Measurements from ENCODE around the gene STK17B. TPM values are rescaled to one million over a fixed set of nuclear protein-coding genes. Genes with fewer than 3 reads are reported as not detected.
A peak's percentile ranks its signal among the peaks of the same experiment; 100 is the strongest.

STK17B gene
- polyA plus RNA-seq, 3 donors = 171 to 296 (median 244) TPM

GRCh38 chr2:196167666-196168065 lies 3.7 kb downstream of the STK17B start:
- Histone ChIP-seq H3K27me3 (ENCODE audit: control insufficient read depth in 2 of 2, insufficient read depth in 2 of 2, low read length in 2 of 2) (peaks cover 0 to 2% of the 10 kb centered on the region in 2 donors), H3K4me1 (ENCODE audit: control insufficient read depth in 1 of 2, insufficient read depth in 2 of 2, low read length in 2 of 2) (peaks cover 44 to 47% of the 10 kb centered on the region in 2 donors), H3K27ac (ENCODE audit: low read depth in 1 of 2, low read length in 2 of 2) (peak overlapping the region in 1 of 2 donors; percentile 87), H3K9me3 (replicated peaks in 1 of 2; ENCODE audit: control insufficient read depth in 1 of 2, insufficient read depth in 1 of 2, low read length in 2 of 2) (no peaks in the 10 kb centered on the region), H4K20me1 (ENCODE audit: insufficient read depth, low read length) (peaks cover 87% of the 10 kb centered on the region), H3K9ac (ENCODE audit: insufficient read depth, low read length, poor library complexity, severe bottlenecking) (peak overlapping the region; percentile 94), H3K79me2 (ENCODE audit: insufficient read depth, low read length) (peaks cover 88% of the 10 kb centered on the region), H3K4me3 (replicated peaks in 1 of 3; ENCODE audit: low read depth in 2 of 3, low read length in 3 of 3) (peak overlapping the region; percentile 83 to 93 (median 91)), H3K4me2 (replicated peaks; ENCODE audit: extremely low read depth, low read length, poor library complexity, severe bottlenecking) (peak overlapping the region; percentile 95), H3K36me3 (replicated peaks in 1 of 2; ENCODE audit: control insufficient read depth in 1 of 2, insufficient read depth in 2 of 2, low read length in 2 of 2) (peaks cover 32 to 39% of the 10 kb centered on the region in 2 donors), H2AFZ (ENCODE audit: insufficient read depth, low read depth, low read length, poor library complexity, severe bottlenecking) (no peak overlapping the region)
- intact Hi-C loops (cut with micrococcal nuclease) = loop anchor here in 1 of 2 donors (2.0 kb wide), 1 partner anchor 101 kb away; no protein-coding TSS in a partner anchor
- Mint-ChIP-seq H3K27me3 (ENCODE audit: low read depth in 3 of 3) (no peaks in the 10 kb centered on the region), H3K36me3 (peaks cover 53 to 61% of the 10 kb centered on the region in 2 donors), H3K9me3 (peaks cover 0 to 4% (median 0%) of the 10 kb centered on the region in 7 donors), H3K27ac (peak overlapping the region in 6 of 7 donors; percentile 25 to 98 (median 87)), H3K4me1 (peaks cover 39% of the 10 kb centered on the region), H3K4me3 (peak overlapping the region; percentile 96 to 99)
- DNase-seq = no peak
- TF ChIP-seq CTCF (IDR thresholded peaks at IDR 0.05) = no peak
- no CpG with 5 or more reads among the region's 2 CpGs for WGBS (ENCODE audit: insufficient coverage)

DNA sequence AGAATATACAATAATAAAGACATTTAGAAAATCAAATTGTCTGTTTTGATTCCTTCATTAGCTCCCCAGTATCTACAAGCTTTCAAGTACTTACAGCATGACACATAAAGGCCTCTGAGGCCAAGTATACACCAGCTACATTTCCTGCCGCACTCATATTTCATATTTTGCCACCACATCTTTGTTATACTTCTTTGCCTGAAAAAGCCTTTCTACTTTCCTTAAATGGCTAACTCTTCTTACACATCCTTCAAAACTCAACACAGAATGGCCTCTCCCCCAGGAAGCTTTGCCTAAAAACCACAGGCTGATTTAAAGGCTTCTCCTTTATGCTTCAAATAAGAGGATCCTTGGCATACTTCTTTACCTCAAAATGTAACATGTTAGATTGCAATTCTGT lies 4.5 kb downstream of the STK17B start:
- Histone ChIP-seq H2AFZ (ENCODE audit: insufficient read depth, low read depth, low read length, poor library complexity, severe bottlenecking) (no peak overlapping the region), H3K36me3 (replicated peaks in 1 of 2; ENCODE audit: control insufficient read depth in 1 of 2, insufficient read depth in 2 of 2, low read length in 2 of 2) (peaks cover 40 to 47% of the 10 kb centered on the region in 2 donors), H4K20me1 (ENCODE audit: insufficient read depth, low read length) (peaks cover 94% of the 10 kb centered on the region), H3K27me3 (ENCODE audit: control insufficient read depth in 2 of 2, insufficient read depth in 2 of 2, low read length in 2 of 2) (no peaks in the 10 kb centered on the region), H3K4me1 (ENCODE audit: control insufficient read depth in 1 of 2, insufficient read depth in 2 of 2, low read length in 2 of 2) (peaks cover 42 to 47% of the 10 kb centered on the region in 2 donors), H3K79me2 (ENCODE audit: insufficient read depth, low read length) (peaks cover 96% of the 10 kb centered on the region), H3K4me2 (replicated peaks; ENCODE audit: extremely low read depth, low read length, poor library complexity, severe bottlenecking) (peak overlapping the region; percentile 95), H3K9me3 (replicated peaks in 1 of 2; ENCODE audit: control insufficient read depth in 1 of 2, insufficient read depth in 1 of 2, low read length in 2 of 2) (no peaks in the 10 kb centered on the region), H3K4me3 (replicated peaks in 1 of 3; ENCODE audit: low read depth in 2 of 3, low read length in 3 of 3) (peak overlapping the region; percentile 83 to 93 (median 91)), H3K27ac (ENCODE audit: low read depth in 1 of 2, low read length in 2 of 2) (peak overlapping the region in 1 of 2 donors; percentile 87), H3K9ac (ENCODE audit: insufficient read depth, low read length, poor library complexity, severe bottlenecking) (peak overlapping the region; percentile 94)
- no peak for DNase-seq
- Mint-ChIP-seq H3K36me3 (peaks cover 60 to 69% of the 10 kb centered on the region in 2 donors), H3K27ac (peak overlapping the region; percentile 37 to 98 (median 89)), H3K4me1 (peaks cover 39% of the 10 kb centered on the region), H3K27me3 (ENCODE audit: low read depth in 3 of 3) (no peaks in the 10 kb centered on the region), H3K9me3 (peaks cover 0 to 4% (median 0%) of the 10 kb centered on the region in 7 donors), H3K4me3 (peak overlapping the region; percentile 96 to 99)
- TF ChIP-seq CTCF (IDR thresholded peaks at IDR 0.05) = no peak
- intact Hi-C loops (cut with micrococcal nuclease) = no loop called here
- WGBS (ENCODE audit: insufficient coverage) = 0% methylated on average over 1 of the region's 1 CpG

All from CD14-positive monocyte (primary cell).